ENCODE measurements around the gene WDR31. TPM values are rescaled to one million over a fixed set of nuclear protein-coding genes. Genes with fewer than 3 reads are reported as not detected.

The WDR31 gene
- total RNA-seq, 2 experiments from 2014 or later: 1.9 to 2.6 TPM

- CTCF ChIA-PET: interaction anchor here (0.9 to 3.2 kb wide), 2 partner anchors 39 to 74 kb away, joined by 3 to 10 read pairs; partner anchors contain the start of genes CDC26 and PRPF4
- POLR2A ChIA-PET: interaction anchor here (1.3 kb wide), 2 partner anchors 28 to 74 kb away, joined by 4 read pairs; partner anchors contain the start of gene HDHD3
Observed at GRCh38 chr9:113349066-113349444, 9.0 kb upstream of the WDR31 start.

- POLR2A ChIA-PET: interaction anchor here (1.3 kb wide), 1 partner anchor 74 kb away, joined by 4 read pairs; no protein-coding TSS in a partner anchor
- CTCF ChIA-PET: interaction anchor here (3.2 kb wide), 1 partner anchor 73 kb away, joined by 10 read pairs; the partner anchor contains the start of genes CDC26 and PRPF4
Observed at GRCh38 chr9:113348437-113348836, 8.4 kb upstream of the WDR31 start.

DNA sequence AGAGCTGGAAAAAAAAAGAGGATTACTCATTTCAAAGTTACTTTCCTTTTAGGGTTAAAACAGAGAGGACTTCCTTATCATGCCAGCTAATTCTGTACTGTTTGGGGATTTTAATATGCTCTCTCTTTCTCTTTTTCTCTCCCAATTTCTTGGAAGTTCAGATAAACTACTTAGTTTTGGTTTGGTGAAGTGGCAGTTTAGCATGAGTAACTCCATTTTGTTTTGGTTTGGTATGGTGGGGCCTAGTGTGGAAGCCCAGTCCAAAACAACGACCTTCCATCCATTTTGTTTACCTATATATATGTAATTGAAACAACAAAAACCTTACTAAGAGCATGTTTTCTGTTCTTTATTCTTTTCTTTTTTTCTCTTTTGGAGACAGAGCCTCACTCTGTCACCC is 5.6 kb upstream of the WDR31 start:
- CTCF ChIA-PET: no interaction called here
- POLR2A ChIA-PET: no interaction called here

DNA sequence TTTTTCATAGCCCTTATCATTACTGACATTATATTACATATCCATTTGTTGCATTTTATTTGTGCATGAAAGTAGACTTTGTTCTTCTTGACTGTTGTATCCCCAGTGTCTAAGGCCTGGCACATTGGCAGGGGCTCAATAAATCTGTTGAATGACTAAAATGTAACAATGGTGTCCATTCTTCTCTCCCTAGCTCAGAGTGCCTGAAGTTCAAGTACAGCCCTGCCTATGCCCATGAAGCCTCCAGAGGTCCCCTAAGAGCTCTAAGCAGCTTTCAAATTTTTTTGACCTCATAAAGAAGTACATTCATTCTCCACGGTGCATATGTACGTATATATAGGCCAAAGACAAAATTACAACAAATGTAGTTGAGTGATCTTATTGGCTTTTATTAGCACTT is 5.1 kb upstream of the WDR31 start:
- CTCF ChIA-PET: no interaction called here
- POLR2A ChIA-PET: no interaction called here

DNA sequence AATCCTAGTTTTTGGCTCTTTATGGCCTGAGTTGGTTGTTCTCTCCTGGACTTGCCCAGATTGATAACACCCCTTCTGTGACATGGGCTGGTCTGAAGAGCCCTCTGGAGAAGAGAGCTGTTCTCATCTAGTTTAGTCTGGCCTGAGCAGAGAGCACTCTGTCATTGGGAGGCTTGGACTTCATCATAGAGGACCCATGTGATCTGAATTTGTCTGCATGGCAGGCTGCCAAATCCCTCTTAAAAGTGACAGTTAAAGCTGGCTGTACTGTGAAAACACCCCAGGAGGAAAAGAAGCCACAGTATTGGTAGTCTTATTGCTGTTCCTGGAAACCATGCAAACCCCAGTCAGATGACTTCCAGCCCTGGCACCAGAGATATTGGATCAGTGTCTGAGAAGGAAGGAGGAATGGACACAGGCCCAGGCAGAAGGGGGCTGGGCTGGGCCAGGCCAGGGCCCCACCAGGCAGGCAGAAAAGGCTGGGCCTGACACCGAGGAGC is 3.7 kb upstream of the WDR31 start:
- POLR2A ChIA-PET: no interaction called here
- CTCF ChIA-PET: no interaction called here

DNA sequence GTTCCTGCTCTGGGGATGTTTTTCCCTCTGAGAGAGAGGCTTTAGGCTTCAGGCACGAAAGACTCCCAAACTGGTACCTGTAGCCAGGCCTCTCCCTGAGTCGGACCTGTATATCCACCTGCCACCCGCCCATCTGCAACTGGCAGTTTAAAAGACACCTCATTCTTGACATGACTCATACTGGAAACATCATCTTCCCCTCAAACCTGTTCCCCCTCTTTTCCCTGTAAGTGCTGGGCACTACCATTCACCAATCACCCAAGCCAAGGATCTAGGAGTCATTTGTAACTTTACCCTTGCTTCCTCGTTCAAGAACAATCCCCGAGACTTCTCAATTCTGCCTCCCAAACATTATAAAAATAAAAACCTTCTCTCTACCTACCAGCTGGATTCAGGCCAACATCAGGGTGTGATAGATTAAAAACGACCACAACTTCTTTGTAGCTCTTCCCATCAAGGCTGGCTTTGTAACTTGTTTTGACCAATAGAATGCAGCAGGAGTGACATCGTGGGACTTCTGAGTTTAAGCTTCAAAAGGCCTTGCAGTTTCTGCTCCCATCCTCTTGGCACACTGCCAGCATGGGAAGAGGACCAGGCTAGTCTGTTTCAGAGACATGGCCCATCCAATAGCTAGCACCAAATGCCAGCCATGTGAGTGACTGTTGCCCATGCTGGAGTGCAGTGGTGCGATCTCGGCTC is 1.8 kb upstream of the WDR31 start:
- POLR2A ChIA-PET: no interaction called here

DNA sequence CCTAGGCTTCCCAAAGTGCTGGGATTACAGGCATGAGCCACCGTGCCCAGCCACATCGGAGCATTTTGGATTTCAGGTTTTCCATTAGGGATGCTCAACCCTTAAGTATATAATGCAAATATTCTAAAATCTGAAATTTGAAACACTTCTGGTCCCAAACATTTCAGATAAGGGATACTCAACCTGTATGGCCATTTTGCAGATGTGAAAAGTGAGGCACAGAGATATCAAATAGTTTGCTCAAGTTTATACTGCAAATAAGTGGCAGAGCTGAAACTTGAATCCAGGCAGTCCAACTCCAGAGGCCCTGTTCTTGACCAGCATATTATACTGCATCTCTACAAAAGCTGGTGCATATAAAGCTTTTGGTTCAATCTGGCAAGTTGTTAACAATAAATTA is 2.4 kb downstream of the WDR31 start:
- CTCF ChIA-PET: no interaction called here
- POLR2A ChIA-PET: no interaction called here

More for the DNA sequence above, 1.8 kb upstream of the WDR31 start:
- CTCF ChIA-PET: interaction anchor here (1.1 to 1.7 kb wide), 3 partner anchors 9 to 67 kb away, joined by 3 to 4 read pairs (median 4); no protein-coding TSS in a partner anchor

- POLR2A ChIA-PET: no interaction called here
- CTCF ChIA-PET: no interaction called here
Observed at GRCh38 chr9:113331780-113332179, 8.3 kb downstream of the WDR31 start.

- ChIA-PET CTCF (no interaction called here), POLR2A (no interaction called here)
Observed at GRCh38 chr9:113328045-113328782, 11.9 kb downstream of the WDR31 start.

- POLR2A ChIA-PET: no interaction called here
- CTCF ChIA-PET: no interaction called here
Observed at GRCh38 chr9:113326230-113326629, 13.8 kb downstream of the WDR31 start.

GRCh38 chr9:113322671-113323070 is 17.4 kb downstream of the WDR31 start:
- POLR2A ChIA-PET: no interaction called here
- CTCF ChIA-PET: no interaction called here

DNA sequence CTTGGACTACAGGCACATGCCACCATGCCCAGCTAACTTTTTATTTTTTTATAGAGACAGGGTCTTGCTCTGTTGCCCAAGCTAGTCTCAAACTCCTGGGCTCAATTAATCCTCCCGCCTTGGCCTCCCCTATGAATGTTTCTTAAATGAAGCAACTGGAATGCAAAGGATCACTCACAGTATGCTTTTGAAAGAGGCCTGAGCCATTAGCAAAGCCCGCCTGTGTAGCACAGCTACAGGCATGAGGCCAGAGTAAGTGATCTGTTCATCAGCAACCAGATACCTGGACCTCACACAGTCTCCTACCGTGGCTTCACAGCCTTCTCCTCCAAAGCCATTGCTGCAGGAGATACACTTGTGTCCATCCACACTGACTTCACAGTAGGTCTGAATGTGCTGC is 20.0 kb downstream of the WDR31 start:
- CTCF ChIA-PET: no interaction called here
- POLR2A ChIA-PET: no interaction called here

GRCh38 chr9:113319054-113319453 is 21.0 kb downstream of the WDR31 start:
- POLR2A ChIA-PET: no interaction called here
- CTCF ChIA-PET: interaction anchor here (0.9 kb wide), 1 partner anchor 22 kb away, joined by 3 read pairs; no protein-coding TSS in a partner anchor

DNA sequence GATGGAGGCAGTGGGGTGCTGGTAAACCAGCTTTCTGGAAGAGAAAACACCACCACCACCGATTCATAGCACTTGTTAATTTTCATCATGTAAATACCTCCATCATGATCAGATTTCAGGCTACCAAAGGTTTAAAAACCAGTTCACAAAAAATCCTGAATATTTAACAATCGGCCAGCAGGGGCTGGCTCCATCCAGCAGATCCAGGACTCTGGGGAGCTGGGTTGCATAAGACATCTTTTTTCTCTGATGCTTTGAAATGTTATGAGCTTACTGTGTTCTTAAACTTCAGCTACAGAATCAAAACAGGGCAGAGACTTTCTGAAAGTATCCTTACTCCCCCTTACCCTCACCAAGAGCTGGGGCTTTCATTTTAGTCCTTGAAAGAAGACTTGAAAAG is 22.3 kb downstream of the WDR31 start:
- CTCF ChIA-PET: no interaction called here

GRCh38 chr9:113316030-113316429 is 24.0 kb downstream of the WDR31 start:
- ChIA-PET POLR2A (no interaction called here), CTCF (no interaction called here)

More for the DNA sequence above, 22.3 kb downstream of the WDR31 start:
- POLR2A ChIA-PET: no interaction called here

DNA sequence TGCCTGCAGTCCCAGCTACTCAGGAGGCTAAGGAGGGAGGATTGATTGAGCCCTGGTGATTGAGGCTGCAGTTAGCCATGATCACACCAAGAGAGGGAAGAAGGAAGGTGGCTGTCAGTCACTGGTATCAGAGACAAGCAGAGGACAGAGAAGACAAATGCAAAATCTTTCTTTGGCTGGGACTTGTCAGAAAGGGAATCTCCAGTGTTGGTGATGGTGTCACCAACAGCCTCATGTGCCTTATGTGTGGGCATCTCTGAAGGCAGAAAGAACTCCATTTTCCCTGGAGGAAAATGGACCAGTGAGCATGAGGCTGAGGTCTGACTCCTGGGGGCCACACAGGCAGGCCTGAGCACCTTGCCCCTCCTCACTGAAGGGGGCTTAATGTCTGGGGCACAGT is 24.8 kb downstream of the WDR31 start:
- POLR2A ChIA-PET: no interaction called here

DNA sequence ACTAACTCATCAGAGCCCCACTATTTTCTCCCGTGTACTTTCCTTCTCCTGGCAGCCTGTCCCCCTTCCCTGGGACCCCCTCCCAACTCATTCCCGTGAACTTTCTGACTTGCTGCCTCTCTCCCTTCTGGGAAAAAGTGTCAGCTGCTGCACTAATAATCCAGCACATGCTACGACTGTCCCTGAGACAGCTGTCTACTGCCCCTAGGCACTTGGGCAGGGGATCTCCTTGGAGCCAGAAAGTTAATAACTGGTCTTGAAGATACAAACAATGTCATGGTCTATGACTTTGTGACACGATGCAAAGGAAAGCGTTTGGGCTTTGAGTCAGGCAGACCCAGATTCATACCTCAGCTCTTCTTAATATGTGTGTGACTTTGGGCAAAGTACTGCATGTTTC is 26.8 kb downstream of the WDR31 start:
- ChIA-PET CTCF (no interaction called here), POLR2A (no interaction called here)

More for the DNA sequence above, 24.8 kb downstream of the WDR31 start:
- CTCF ChIA-PET: no interaction called here

GRCh38 chr9:113311961-113312360 is 28.1 kb downstream of the WDR31 start:
- CTCF ChIA-PET: interaction anchor here (0.8 to 1.2 kb wide), 2 partner anchors 28 to 347 kb away, joined by 3 read pairs; partner anchors contain the start of gene WDR31
- POLR2A ChIA-PET: no interaction called here

DNA sequence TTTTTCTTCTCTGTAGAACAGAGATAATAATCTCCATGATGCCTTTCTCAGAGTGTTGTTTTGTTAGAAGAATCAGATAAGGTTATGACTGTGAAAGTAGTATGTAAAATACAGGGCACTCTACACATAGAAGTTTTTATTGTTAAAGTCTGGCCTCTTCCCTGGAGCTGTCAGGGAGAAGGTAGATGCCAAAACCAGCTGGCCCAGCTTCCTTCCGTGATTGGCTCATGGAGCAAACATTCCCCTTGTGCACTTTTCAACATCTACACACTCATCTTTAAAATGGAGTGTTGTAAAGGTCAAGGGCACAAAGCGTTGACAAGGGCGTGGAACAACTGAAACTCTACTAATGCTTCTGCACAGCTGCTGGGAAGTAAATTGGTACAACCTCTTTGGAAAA is 29.5 kb downstream of the WDR31 start:
- CTCF ChIA-PET: interaction anchor here (0.6 to 1.4 kb wide), 2 partner anchors 26 to 91 kb away, joined by 3 read pairs; partner anchors contain the start of gene ALAD
- POLR2A ChIA-PET: no interaction called here

DNA sequence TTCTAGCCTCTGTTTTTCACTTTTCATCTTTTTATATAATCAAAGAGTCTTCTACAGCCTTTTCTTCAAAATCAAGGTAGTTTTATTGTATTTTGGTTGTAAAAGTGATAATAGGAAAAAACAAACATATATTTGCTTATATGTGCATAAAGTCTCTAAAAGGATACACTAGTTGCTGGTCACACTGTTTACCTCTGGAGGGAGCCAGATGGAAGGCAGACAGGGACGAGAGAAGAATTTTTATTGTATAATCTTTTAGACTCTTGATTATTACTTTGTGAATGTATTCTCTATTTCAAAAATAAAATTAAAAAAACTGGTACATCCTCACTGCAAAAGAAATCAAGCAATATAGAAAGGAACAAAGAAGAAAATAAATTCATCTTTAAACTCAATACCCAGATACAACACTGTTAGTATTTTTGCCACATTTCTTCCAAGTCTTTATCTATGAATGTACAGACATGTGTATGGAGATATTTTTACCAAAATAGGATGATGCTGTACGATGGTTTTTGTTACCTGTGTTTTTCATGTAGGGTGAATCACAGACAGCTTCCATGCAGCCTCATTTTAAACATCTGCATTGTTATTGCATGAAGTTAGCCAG is 30.8 kb downstream of the WDR31 start:
- CTCF ChIA-PET: interaction anchor here (0.7 to 1.4 kb wide), 5 partner anchors 40 to 346 kb away, joined by 3 read pairs; partner anchors contain the start of genes ALAD and BSPRY
- POLR2A ChIA-PET: no interaction called here

All from activated CD8-positive, alpha-beta memory T cell treated with anti-CD3 and anti-CD28 coated beads for 36 hours (primary cell).